H1 (cell line): ENCODE measurements around the gene SLC18A3.

Experiments used
- BRCA1 ChIP-seq: IDR thresholded peaks from 2 replicates; pipeline ENCODE4 v1.6.1; 2012; ENCODE audit warnings: low read depth, low read length, improper control_type of control experiment
- CHD2 ChIP-seq: IDR thresholded peaks from 2 replicates; pipeline ENCODE4 v1.6.1; 2012; ENCODE audit warnings: low read length, improper control_type of control experiment
- CTCF ChIP-seq, 3 experiments: IDR thresholded peaks; 1 replicate in 2 of 3; 2 replicates in 1 of 3; pipeline versions ENCODE4 v1.5.1 to v1.6.1; 2011; ENCODE audit warnings: low read length in 3 of 3, mild to moderate bottlenecking in 3 of 3, inconsistent platforms in 2 of 3, low read depth in 1 of 3, moderate library complexity in 1 of 3; ENCODE audit not compliant: insufficient read depth in 1 of 3; ENCODE audit errors: control extremely low read depth in 1 of 3
- EP300 ChIP-seq, 2 experiments: IDR thresholded peaks; 1 replicate in 1 of 2; 2 replicates in 1 of 2; pipeline ENCODE4 v1.6.1; 2011 to 2012; ENCODE audit warnings: low read depth in 2 of 2, low read length in 2 of 2, mild to moderate bottlenecking in 2 of 2, borderline replicate concordance in 1 of 2, inconsistent platforms in 1 of 2, moderate library complexity in 1 of 2
- MAX ChIP-seq: IDR thresholded peaks from 2 replicates; pipeline ENCODE4 v1.6.1; 2012; ENCODE audit warnings: inconsistent platforms
- NRF1 ChIP-seq: IDR thresholded peaks from 2 replicates; pipeline ENCODE4 v1.6.1; 2011; ENCODE audit warnings: mild to moderate bottlenecking, low read depth, low read length, improper control_type of control experiment
- POLR2AphosphoS5 ChIP-seq: IDR thresholded peaks from 2 replicates; pipeline ENCODE4 v1.6.1; 2011; ENCODE audit warnings: low read depth, low read length
- SUZ12 ChIP-seq: fragments of 200-600 bp; sonication (generic); IDR thresholded peaks from 2 replicates; pipeline ENCODE4 v1.6.1; 2012; ENCODE audit warnings: mild to moderate bottlenecking, inconsistent platforms, low read length, moderate library complexity, mixed read lengths

GRCh38 chr10:49569031-49569631 lies 41.0 kb upstream of the SLC18A3 start:
- TF ChIP-seq CTCF (IDR thresholded peaks at IDR 0.05; ENCODE audit: control extremely low read depth in 1 of 3, insufficient read depth in 1 of 3, low read depth in 1 of 3, low read length in 3 of 3) (no peak), BRCA1 (no peak), SUZ12 (no peak), CHD2 (no peak), POLR2AphosphoS5 (no peak), MAX (no peak), EP300 (IDR thresholded peaks at IDR 0.05; ENCODE audit: borderline replicate concordance in 1 of 2, low read depth in 2 of 2, low read length in 2 of 2) (no peak), NRF1 (no peak)
